KG1 (cell line): ENCODE results near the gene PCDHB14.
"Not testable (repeated sequence)": the region's sequence is repeated elsewhere in the genome, so short reads cannot be mapped to it uniquely, and the experiment has no call there.

Source experiments
- DNase-seq: peaks from one replicate; lab custom pipeline; 2025; lab: John Stamatoyannopoulos, UW

Gene PCDHB14

GRCh38 chr5:141223112-141223783 lies at the start of gene PCDHB14:
Gene PCDHB14, plus strand, starts transcription at chr5:141223343. Its CDS starts 163 bp downstream, at chr5:141223506.
- no peak for DNase-seq

DNA sequence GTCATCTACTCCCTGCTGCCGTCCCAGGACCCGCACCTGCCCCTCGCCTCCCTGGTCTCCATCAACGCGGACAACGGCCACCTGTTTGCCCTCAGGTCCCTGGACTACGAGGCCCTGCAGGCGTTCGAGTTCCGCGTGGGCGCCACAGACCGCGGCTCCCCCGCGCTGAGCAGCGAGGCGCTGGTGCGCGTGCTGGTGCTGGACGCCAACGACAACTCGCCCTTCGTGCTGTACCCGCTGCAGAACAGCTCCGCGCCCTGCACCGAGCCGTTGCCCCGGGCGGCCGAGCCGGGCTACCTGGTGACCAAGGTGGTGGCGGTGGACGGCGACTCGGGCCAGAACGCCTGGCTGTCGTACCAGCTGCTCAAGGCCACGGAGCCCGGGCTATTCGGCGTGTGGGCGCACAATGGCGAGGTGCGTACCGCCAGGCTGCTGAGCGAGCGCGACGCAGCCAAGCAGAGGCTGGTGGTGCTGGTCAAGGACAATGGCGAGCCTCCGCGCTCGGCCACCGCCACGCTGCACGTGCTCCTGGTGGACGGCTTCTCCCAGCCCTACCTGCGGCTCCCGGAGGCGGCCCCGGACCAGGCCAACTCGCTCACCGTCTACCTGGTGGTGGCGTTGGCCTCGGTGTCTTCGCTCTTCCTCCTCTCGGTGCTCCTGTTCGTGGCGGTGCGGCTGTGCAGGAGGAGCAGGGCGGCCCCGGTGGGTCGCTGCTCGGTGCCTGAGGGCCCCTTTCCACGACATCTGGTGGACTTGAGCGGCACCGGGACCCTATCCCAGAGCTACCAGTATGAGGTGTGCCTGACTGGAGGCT lies 48.6 kb upstream of the PCDHB14 start:
- DNase-seq = not testable (repeated sequence)

GRCh38 chr5:141175933-141176332 lies 47.2 kb upstream of the PCDHB14 start:
- DNase-seq = no peak

DNA sequence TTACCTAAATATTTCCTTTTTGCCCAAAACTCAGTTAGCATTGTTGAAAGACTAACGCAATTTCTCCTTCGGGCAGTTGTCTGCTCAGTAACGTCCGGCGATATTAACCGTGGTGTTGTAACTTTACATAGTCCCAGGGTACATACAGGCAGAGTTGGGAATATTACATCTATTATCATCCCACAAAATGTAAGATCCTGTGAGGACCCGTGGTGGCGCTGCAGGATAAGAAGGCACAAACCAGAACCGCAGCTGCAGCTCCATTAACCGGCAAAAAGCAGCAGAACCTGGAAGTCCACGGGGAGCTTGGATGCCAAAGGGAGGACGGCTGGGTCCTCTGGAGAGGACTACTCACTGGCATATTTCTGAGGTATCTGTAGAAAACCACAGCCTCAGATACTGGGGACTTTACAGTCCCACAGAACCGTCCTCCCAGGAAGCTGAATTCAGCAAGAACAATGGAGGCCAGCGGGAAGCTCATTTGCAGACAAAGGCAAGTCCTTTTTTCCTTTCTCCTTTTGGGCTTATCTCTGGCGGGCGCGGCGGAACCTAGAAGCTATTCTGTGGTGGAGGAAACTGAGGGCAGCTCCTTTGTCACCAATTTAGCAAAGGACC lies 45.5 kb upstream of the PCDHB14 start, which contains the start of gene PCDHB8:
Gene PCDHB8, plus strand, starts transcription at position 214 of the 615 bp plus-strand sequence. Its CDS starts 245 bp downstream, at position 459.
- DNase-seq = not testable (repeated sequence)

GRCh38 chr5:141179371-141179770 lies 43.8 kb upstream of the PCDHB14 start:
- DNase-seq = not testable (repeated sequence)

- DNase-seq = not testable (repeated sequence)
Observed at GRCh38 chr5:141179876-141180275, 43.3 kb upstream of the PCDHB14 start.

GRCh38 chr5:141180313-141180712 lies 42.8 kb upstream of the PCDHB14 start:
- no peak for DNase-seq

DNA sequence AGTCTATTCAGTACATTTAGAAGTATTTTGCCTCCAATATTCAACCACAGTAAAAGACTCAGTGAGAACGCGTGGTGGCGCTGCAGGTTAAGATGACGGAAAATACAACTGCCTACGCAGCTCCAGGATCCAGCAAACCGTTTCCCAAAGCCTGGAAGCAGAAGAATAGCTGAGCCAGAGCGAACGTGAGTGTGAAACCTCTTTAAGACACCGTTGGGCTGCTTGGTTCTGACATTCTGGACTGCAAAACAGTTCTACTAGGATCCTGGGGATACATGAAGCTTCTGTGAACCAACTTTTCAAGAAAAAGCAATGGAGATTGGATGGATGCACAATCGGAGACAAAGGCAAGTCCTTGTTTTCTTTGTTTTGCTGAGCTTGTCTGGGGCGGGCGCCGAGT lies 40.9 kb upstream of the PCDHB14 start, which contains the start of gene PCDHB16:
Gene PCDHB16, plus strand, starts transcription at position 140 of the 400 bp plus-strand sequence. Its CDS starts 173 bp downstream, at position 313.
- no peak for DNase-seq

GRCh38 chr5:141184117-141184855 lies 38.9 kb upstream of the PCDHB14 start:
- not testable (repeated sequence) for DNase-seq

- DNase-seq = no peak
Observed at GRCh38 chr5:141186897-141187512, 36.1 kb upstream of the PCDHB14 start, which contains the start of gene PCDHB9. Gene PCDHB9, plus strand, starts transcription at chr5:141187161. Its CDS starts 158 bp downstream, at chr5:141187319.

DNA sequence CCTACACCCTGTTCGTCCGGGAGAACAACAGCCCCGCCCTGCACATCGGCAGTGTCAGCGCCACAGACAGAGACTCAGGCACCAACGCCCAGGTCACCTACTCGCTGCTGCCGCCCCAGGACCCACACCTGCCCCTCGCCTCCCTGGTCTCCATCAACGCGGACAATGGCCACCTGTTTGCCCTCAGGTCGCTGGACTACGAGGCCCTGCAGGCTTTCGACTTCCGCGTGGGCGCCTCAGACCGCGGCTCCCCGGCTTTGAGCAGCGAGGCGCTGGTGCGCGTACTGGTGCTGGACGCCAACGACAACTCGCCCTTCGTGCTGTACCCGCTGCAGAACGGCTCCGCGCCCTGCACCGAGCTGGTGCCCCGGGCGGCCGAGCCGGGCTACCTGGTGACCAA lies 34.5 kb upstream of the PCDHB14 start:
- DNase-seq = not testable (repeated sequence)

- DNase-seq = not testable (repeated sequence)
Observed at GRCh38 chr5:141189131-141189530, 34.0 kb upstream of the PCDHB14 start.

DNA sequence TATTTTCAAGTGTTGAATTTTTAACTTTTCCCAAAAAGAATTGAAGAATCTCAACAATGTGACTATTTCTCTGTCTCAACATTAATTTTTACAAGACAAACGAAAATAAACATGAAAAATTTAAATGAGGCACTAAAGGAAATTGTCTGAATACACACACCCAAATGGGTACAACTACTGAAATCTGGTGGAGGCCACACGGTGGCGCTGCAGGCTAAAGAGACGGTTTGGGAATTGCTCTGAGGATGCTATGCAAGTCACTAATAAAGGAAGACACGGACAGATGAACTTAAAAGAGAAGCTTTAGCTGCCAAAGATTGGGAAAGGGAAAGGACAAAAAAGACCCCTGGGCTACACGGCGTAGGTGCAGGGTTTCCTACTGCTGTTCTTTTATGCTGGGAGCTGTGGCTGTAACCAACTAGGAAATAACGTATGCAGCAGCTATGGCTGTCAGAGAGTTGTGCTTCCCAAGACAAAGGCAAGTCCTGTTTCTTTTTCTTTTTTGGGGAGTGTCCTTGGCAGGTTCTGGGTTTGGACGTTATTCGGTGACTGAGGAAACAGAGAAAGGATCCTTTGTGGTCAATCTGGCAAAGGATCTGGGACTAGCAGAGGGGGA lies 30.9 kb upstream of the PCDHB14 start, which contains the start of gene PCDHB10:
Gene PCDHB10, plus strand, starts transcription at position 244 of the 616 bp plus-strand sequence. Its CDS starts 200 bp downstream, at position 444.
- no peak for DNase-seq

GRCh38 chr5:141194332-141194731 lies 28.8 kb upstream of the PCDHB14 start:
- not testable (repeated sequence) for DNase-seq

- DNase-seq = no peak
Observed at GRCh38 chr5:141196363-141196762, 26.8 kb upstream of the PCDHB14 start.

DNA sequence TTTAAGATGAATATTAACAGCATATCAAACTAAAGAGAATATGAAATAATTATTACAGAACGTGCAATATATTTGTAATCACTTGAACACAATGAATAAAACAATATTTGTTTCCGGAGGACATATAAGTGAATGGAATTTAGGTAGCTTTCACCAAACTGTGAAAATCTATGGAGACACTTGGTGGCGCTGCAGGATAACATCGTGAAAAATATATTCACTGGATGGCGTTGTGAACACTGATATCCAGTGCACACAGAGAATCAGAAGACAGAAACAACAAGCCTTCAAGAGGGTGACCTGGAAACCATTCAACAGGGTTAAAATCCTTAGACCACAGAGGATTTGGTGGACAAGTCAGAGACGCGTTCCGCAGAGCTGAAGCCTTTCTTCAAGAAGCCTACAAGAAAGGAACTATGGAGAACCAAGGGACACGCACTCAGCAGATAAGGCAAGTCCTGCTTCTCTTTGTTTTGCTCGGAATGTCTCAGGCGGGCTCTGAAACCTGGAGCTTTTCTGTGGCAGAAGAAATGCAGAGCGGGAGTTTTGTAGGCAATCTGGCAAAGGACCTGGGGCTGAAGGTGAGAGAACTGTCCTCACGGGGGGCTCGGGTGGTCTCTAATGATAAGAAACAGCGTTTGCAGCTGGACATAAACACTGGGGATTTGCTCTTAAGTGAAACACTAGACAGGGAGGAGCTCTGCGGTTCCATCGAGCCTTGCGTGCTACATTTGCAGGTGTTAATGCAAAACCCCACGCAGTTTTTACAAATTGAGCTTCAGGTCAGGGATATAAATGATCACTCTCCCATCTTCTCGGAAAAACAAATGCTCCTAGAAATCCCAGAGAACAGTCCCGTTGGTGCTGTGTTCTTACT lies 23.5 kb upstream of the PCDHB14 start, which contains the start of gene PCDHB11:
Gene PCDHB11, plus strand, starts transcription at position 269 of the 877 bp plus-strand sequence. Its CDS starts 148 bp downstream, at position 417.
- no peak for DNase-seq

- DNase-seq = not testable (repeated sequence)
Observed at GRCh38 chr5:141201126-141201525, 22.0 kb upstream of the PCDHB14 start.

DNA sequence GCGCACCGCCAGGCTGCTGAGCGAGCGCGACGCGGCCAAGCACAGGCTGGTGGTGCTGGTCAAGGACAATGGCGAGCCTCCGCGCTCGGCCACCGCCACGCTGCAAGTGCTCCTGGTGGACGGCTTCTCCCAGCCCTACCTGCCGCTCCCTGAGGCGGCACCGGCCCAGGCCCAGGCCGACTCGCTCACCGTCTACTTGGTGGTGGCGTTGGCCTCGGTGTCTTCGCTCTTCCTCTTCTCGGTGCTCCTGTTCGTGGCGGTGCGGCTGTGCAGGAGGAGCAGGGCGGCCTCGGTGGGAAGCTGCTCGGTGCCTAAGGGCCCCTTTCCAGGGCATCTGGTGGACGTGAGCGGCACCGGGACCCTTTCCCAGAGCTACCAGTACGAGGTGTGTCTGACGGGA lies 21.5 kb upstream of the PCDHB14 start:
- DNase-seq = not testable (repeated sequence)

DNA sequence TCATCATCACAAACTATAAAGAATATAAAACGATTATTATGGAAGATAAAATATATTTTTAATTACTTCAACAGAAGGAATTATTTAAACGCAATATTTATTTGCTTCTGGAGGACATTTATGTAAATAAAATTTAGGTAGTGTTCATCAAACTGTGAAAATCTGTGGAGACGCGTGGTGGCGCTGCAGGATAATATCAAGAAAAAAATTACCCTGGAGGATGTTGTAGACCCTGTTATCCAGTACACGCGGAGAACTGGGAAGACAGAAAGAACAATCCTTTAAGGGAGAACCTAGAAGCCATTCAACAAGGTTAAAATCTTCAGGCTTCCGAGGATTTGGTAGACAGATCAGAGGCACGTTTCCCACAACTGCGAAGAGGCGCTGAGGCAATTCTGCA lies 14.7 kb upstream of the PCDHB14 start, which contains the start of gene PCDHB12:
Gene PCDHB12, plus strand, starts transcription at position 242 of the 400 bp plus-strand sequence. CDS start 189 bp downstream, outside the sequence.
- DNase-seq = no peak
